Neural cell (in vitro differentiated cells): ENCODE data around the gene ASPRV1. TPM values are rescaled to one million over a fixed set of nuclear protein-coding genes. Genes with fewer than 3 reads are reported as not detected.

Experiments
- H2AFZ ChIP-seq: fragments of 200-600, 300-800 bp; sonication (generic), shearing (Covaris generic); 2 replicates; pipeline ENCODE4 v1.6.0; 2014; ENCODE audit warnings: low read depth, mild to moderate bottlenecking, antibody characterized with exemption, low read length, moderate library complexity
- H3F3A ChIP-seq: fragments of 200-600 bp; shearing (Covaris generic); 2 replicates; pipeline ENCODE4 v1.6.1; 2016; ENCODE audit warnings: mild to moderate bottlenecking, moderate library complexity, mixed read lengths, antibody characterized with exemption, low read length; ENCODE audit not compliant: insufficient read depth, poor library complexity, severe bottlenecking
- H3K27ac ChIP-seq: fragments of 200-600, 300-800 bp; sonication (generic), shearing (Covaris generic); 2 replicates; pipeline ENCODE4 v1.5.1; 2014; ENCODE audit warnings: mild to moderate bottlenecking, low read length, moderate library complexity
- H3K27me3 ChIP-seq: fragments of 300-800, 200-600 bp; sonication (generic), shearing (Covaris generic); 2 replicates; pipeline ENCODE4 v1.6.0; 2014; ENCODE audit warnings: mild to moderate bottlenecking, low read depth, low read length, moderate library complexity; ENCODE audit not compliant: insufficient read depth
- H3K36me3 ChIP-seq: fragments of 300-800, 200-600 bp; sonication (generic), shearing (Covaris generic); 2 replicates; pipeline ENCODE4 v1.5.1; 2014; ENCODE audit warnings: mild to moderate bottlenecking, antibody characterized with exemption, low read length, moderate library complexity; ENCODE audit not compliant: insufficient read depth
- H3K4me2 ChIP-seq: fragments of 300-800, 200-600 bp; sonication (generic), shearing (Covaris generic); 2 replicates; pipeline ENCODE4 v1.6.0; 2014; ENCODE audit warnings: mild to moderate bottlenecking, low read length
- H3K4me3 ChIP-seq: fragments of 300-800, 200-600 bp; sonication (generic), shearing (Covaris generic); 2 replicates; pipeline ENCODE4 v1.5.1; 2014; ENCODE audit warnings: mild to moderate bottlenecking, low read length, moderate library complexity
- H3K79me2 ChIP-seq: fragments of 200-600 bp; shearing (Covaris generic); replicated peaks from 2 replicates; pipeline ENCODE4 v1.6.0; 2014; ENCODE audit warnings: mild to moderate bottlenecking, low read length, moderate library complexity; ENCODE audit not compliant: insufficient read depth
- H3K9ac ChIP-seq: fragments of 300-800, 200-600 bp; sonication (generic), shearing (Covaris generic); 2 replicates; pipeline ENCODE4 v1.6.1; 2016; ENCODE audit warnings: mild to moderate bottlenecking, low read length, mixed read lengths
- H3K9me2 ChIP-seq: fragments of 200-600 bp; shearing (Covaris generic); 2 replicates; pipeline ENCODE4 v1.6.1; 2016; ENCODE audit warnings: mild to moderate bottlenecking, low read length, mixed read lengths; ENCODE audit not compliant: insufficient read depth
- H3K9me3 ChIP-seq: fragments of 200-600, 300-800 bp; sonication (generic), shearing (Covaris generic); 2 replicates; pipeline ENCODE4 v1.6.1; 2016; ENCODE audit warnings: mild to moderate bottlenecking, mixed run types, low read length, moderate library complexity, mixed read lengths
- H4K20me1 ChIP-seq: fragments of 200-600 bp; shearing (Covaris generic); 2 replicates; pipeline ENCODE4 v1.6.1; 2016; ENCODE audit warnings: mild to moderate bottlenecking, mixed run types; ENCODE audit not compliant: insufficient read depth
- EP300 ChIP-seq: fragments of 450-650 bp; conservative IDR thresholded peaks from 2 replicates; pipeline ENCODE4 v1.6.1; 2014; ENCODE audit warnings: antibody characterized with exemption, mild to moderate bottlenecking, moderate library complexity; ENCODE audit not compliant: poor library complexity, severe bottlenecking
- EZH2 ChIP-seq: fragments of 200-600, 300-800 bp; shearing (Covaris generic), sonication (generic); IDR thresholded peaks from 2 replicates; pipeline ENCODE4 v1.6.1; 2014; ENCODE audit warnings: antibody characterized with exemption, low read length, borderline replicate concordance, mild to moderate bottlenecking; ENCODE audit not compliant: insufficient read depth, poor library complexity, severe bottlenecking
- MXI1 ChIP-seq: fragments of 450-650 bp; conservative IDR thresholded peaks from 2 replicates; pipeline ENCODE4 v1.6.1; 2014; ENCODE audit warnings: antibody characterized with exemption, mild to moderate bottlenecking; ENCODE audit not compliant: poor library complexity, severe bottlenecking
- POLR2AphosphoS5 ChIP-seq: IDR thresholded peaks from 2 replicates; pipeline ENCODE4 v1.6.1; 2012
- RAD21 ChIP-seq: fragments of 450-650 bp; conservative IDR thresholded peaks from 2 replicates; pipeline ENCODE4 v1.6.1; 2014; ENCODE audit warnings: antibody characterized with exemption, mild to moderate bottlenecking, moderate library complexity
- SMC3 ChIP-seq: fragments of 450-650 bp; conservative IDR thresholded peaks from 2 replicates; pipeline ENCODE4 v1.6.1; 2014; ENCODE audit warnings: antibody characterized with exemption, mild to moderate bottlenecking, moderate library complexity; ENCODE audit not compliant: poor library complexity
- TAF1 ChIP-seq: IDR thresholded peaks from 2 replicates; pipeline ENCODE4 v1.6.1; 2012; ENCODE audit warnings: low read depth
- polyA plus RNA-seq: library from polyadenylated mRNA; depleted of rRNA; stranded (reverse); fragments of >200 nt; gene quantifications from 2 replicates; pipeline ENCODE4 v1.2.3, GENCODE V29; 2014
- TF ChIP-seq, protein P1 (sequence below): fragments of 450-650 bp; IDR thresholded peaks from 2 replicates; pipeline ENCODE4 v1.5.1; 2014; ENCODE audit warnings: antibody characterized with exemption, mild to moderate bottlenecking, moderate library complexity; ENCODE audit not compliant: poor library complexity, severe bottlenecking
- TF ChIP-seq, protein P2 (sequence below): IDR thresholded peaks from 2 replicates; pipeline ENCODE4 v1.6.1; 2012; ENCODE audit warnings: borderline replicate concordance

The ASPRV1 gene
- polyA plus RNA-seq, 1 donor from 2014 or later, result 6.3 TPM

GRCh38 chr2:69986691-69987090, 25.3 kb upstream of the ASPRV1 start:
- Histone ChIP-seq H3K27ac (no peak overlapping the region), H3K27me3 (no peaks in the 10 kb centered on the region), H3K79me2 (no peaks in the 10 kb centered on the region), H3K9ac (no peak overlapping the region), H2AFZ (no peak overlapping the region), H4K20me1 (no peaks in the 10 kb centered on the region), H3K9me2 (no peaks in the 10 kb centered on the region), H3K36me3 (no peaks in the 10 kb centered on the region), H3F3A (no peaks in the 10 kb centered on the region), H3K4me3 (no peak overlapping the region), H3K9me3 (no peaks in the 10 kb centered on the region), H3K4me2 (no peak overlapping the region)
- TF ChIP-seq RAD21, result no peak
- no peak for TF ChIP-seq POLR2AphosphoS5
- no peak for TF ChIP-seq TAF1
- no peak for TF ChIP-seq EZH2
- no peak for TF ChIP-seq EP300
- TF ChIP-seq MXI1, result no peak
- no peak for TF ChIP-seq SMC3
- TF ChIP-seq, protein P1, sequence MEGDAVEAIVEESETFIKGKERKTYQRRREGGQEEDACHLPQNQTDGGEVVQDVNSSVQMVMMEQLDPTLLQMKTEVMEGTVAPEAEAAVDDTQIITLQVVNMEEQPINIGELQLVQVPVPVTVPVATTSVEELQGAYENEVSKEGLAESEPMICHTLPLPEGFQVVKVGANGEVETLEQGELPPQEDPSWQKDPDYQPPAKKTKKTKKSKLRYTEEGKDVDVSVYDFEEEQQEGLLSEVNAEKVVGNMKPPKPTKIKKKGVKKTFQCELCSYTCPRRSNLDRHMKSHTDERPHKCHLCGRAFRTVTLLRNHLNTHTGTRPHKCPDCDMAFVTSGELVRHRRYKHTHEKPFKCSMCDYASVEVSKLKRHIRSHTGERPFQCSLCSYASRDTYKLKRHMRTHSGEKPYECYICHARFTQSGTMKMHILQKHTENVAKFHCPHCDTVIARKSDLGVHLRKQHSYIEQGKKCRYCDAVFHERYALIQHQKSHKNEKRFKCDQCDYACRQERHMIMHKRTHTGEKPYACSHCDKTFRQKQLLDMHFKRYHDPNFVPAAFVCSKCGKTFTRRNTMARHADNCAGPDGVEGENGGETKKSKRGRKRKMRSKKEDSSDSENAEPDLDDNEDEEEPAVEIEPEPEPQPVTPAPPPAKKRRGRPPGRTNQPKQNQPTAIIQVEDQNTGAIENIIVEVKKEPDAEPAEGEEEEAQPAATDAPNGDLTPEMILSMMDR, result no peak
- TF ChIP-seq, protein P2, sequence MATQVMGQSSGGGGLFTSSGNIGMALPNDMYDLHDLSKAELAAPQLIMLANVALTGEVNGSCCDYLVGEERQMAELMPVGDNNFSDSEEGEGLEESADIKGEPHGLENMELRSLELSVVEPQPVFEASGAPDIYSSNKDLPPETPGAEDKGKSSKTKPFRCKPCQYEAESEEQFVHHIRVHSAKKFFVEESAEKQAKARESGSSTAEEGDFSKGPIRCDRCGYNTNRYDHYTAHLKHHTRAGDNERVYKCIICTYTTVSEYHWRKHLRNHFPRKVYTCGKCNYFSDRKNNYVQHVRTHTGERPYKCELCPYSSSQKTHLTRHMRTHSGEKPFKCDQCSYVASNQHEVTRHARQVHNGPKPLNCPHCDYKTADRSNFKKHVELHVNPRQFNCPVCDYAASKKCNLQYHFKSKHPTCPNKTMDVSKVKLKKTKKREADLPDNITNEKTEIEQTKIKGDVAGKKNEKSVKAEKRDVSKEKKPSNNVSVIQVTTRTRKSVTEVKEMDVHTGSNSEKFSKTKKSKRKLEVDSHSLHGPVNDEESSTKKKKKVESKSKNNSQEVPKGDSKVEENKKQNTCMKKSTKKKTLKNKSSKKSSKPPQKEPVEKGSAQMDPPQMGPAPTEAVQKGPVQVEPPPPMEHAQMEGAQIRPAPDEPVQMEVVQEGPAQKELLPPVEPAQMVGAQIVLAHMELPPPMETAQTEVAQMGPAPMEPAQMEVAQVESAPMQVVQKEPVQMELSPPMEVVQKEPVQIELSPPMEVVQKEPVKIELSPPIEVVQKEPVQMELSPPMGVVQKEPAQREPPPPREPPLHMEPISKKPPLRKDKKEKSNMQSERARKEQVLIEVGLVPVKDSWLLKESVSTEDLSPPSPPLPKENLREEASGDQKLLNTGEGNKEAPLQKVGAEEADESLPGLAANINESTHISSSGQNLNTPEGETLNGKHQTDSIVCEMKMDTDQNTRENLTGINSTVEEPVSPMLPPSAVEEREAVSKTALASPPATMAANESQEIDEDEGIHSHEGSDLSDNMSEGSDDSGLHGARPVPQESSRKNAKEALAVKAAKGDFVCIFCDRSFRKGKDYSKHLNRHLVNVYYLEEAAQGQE, result no peak

- no peaks in the 10 kb centered on the region for H3K36me3 ChIP-seq
- no peaks in the 10 kb centered on the region for H3F3A ChIP-seq
- TF ChIP-seq, protein P1, result no peak
- TF ChIP-seq RAD21 (no peak), MXI1 (no peak), POLR2AphosphoS5 (no peak)
- H3K9ac ChIP-seq, result no peak overlapping the region
- no peak overlapping the region for H2AFZ ChIP-seq
- H3K79me2 ChIP-seq, result no peaks in the 10 kb centered on the region
- H3K9me3 ChIP-seq, result no peaks in the 10 kb centered on the region
- H3K27me3 ChIP-seq, result no peaks in the 10 kb centered on the region
- H4K20me1 ChIP-seq, result no peaks in the 10 kb centered on the region
- no peak overlapping the region for H3K4me2 ChIP-seq
- no peak overlapping the region for H3K4me3 ChIP-seq
- no peak overlapping the region for H3K27ac ChIP-seq
- H3K9me2 ChIP-seq, result no peaks in the 10 kb centered on the region
These were observed 24.3 kb upstream of the ASPRV1 start for GRCh38 chr2:69985688-69986087.
